ENCODE results near the gene PIM3. TPM values are rescaled to one million over a fixed set of nuclear protein-coding genes. Genes with fewer than 3 reads are reported as not detected.

Gene PIM3
- total and polyA plus RNA-seq, 9 donors, result 7.3 to 291 (median 34.1) TPM

DNA sequence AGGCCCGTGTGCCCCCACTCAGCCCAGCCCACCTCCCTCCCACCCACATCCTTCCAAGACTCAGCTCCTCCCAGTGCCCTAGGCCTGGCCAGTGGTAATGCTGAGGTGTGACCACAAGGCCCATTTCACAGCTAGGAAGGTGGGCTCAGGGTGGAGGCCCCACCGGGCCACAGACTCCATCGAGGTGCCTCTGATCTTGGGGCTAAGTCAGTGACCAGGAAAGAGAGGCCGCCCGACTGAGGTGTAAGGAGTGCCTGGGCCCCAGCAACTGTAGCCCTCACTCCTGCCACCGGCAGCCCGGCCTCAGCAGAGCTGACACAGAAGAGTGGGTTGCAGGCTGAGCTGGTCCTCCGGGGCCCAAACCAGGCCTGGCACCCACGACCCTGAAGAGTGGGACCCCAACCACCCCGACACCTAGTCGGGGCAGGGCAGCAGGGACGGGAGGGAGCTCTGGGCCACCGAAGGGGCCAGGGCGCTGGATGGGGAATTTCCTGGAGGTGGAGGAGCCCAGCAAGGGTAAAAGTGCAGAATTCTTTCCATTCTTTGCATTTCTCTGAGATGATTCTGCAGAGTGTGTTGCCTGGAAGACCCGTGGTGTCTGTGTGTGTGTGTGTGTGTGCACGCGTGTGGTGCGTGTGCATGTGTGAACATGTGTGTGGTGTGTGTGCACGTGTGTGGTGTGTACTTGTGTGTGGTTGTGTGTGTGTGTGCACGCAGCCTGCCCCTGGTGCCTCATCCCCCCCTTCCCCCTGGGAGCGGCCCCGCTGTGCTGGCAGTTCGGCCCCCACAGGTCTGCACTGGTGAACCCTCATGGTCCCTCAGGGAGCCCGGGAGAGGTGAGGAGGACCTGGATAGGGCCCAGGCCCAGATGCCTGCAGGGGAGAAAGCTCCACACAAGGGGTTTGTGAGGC lies 8.3 kb upstream of the PIM3 start:
- WGBS, 3 donors, result 31 to 35% (median 33%) methylated on average over 24 of the region's 24 CpGs
- H3K27ac ChIP-seq, result no peak overlapping the region
- H3K4me1 ChIP-seq (ENCODE audit: insufficient read depth), result peaks cover 6% of the 10 kb centered on the region
- DNase-seq, result peak in 2 of 5 donors; percentile 32 to 62
- intact Hi-C loops (cut with DNase I), result loop anchor here in 1 of 4 donors (10.0 kb wide), 1 partner anchor 243 kb away; no protein-coding TSS in a partner anchor
- H3K4me3 ChIP-seq, result no peak overlapping the region
- H3K27me3 ChIP-seq, result no peaks in the 10 kb centered on the region
- no peaks in the 10 kb centered on the region for H3K9me3 ChIP-seq
- H3K36me3 ChIP-seq, result no peaks in the 10 kb centered on the region
- no peak for TF ChIP-seq POLR2A (IDR thresholded peaks at IDR 0.05)
- TF ChIP-seq EP300 (IDR thresholded peaks at IDR 0.05), result no peak
- TF ChIP-seq, protein P1, sequence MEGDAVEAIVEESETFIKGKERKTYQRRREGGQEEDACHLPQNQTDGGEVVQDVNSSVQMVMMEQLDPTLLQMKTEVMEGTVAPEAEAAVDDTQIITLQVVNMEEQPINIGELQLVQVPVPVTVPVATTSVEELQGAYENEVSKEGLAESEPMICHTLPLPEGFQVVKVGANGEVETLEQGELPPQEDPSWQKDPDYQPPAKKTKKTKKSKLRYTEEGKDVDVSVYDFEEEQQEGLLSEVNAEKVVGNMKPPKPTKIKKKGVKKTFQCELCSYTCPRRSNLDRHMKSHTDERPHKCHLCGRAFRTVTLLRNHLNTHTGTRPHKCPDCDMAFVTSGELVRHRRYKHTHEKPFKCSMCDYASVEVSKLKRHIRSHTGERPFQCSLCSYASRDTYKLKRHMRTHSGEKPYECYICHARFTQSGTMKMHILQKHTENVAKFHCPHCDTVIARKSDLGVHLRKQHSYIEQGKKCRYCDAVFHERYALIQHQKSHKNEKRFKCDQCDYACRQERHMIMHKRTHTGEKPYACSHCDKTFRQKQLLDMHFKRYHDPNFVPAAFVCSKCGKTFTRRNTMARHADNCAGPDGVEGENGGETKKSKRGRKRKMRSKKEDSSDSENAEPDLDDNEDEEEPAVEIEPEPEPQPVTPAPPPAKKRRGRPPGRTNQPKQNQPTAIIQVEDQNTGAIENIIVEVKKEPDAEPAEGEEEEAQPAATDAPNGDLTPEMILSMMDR (IDR thresholded peaks at IDR 0.05), result no peak

DNA sequence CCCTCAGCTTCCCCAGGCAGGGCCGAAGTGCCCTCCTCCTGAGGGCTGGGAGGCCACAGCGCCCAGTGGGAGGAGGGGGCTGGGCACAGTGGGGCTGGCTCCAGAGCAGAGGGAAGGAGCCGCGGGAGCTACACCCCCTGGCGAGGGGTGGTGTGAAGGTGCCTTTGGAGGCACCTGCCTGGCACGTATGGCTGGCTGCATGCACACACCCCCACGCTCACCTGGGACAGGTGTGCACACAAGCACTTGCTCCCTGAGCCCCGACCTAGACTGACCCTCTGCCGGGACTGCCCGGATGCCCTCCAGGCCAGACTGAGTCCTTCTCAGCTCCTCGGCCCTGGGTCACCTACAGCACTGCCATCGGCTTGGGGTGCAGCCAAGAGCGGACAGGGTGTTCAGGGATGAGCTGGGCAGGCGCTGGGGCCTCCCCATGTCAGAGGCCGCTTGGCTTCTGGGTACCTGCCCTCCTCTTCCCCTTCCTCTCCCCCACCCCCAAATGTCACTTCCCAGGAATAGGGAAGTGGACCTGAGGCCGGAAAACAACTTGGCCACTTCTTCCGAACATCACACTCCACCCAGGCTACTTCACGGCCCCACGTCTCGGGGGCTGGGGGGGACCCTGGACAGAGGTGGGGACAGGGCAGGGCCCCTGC lies 7.4 kb upstream of the PIM3 start:
- H3K9me3 ChIP-seq, result no peaks in the 10 kb centered on the region
- H3K27me3 ChIP-seq, result no peaks in the 10 kb centered on the region
- H3K27ac ChIP-seq, result no peak overlapping the region
- TF ChIP-seq, protein P1 (IDR thresholded peaks at IDR 0.05), result no peak
- TF ChIP-seq POLR2A (IDR thresholded peaks at IDR 0.05), result no peak
- TF ChIP-seq EP300 (IDR thresholded peaks at IDR 0.05), result no peak
- intact Hi-C loops (cut with DNase I), result loop anchor here in 1 of 4 donors (10.0 kb wide), 1 partner anchor 242 kb away; no protein-coding TSS in a partner anchor
- H3K4me1 ChIP-seq (ENCODE audit: insufficient read depth), result peaks cover 6% of the 10 kb centered on the region
- H3K36me3 ChIP-seq, result no peaks in the 10 kb centered on the region
- no peak overlapping the region for H3K4me3 ChIP-seq
- DNase-seq, result no peak
- 81 to 85% (median 85%) methylated on average over 20 of the region's 20 CpGs for WGBS, 3 donors

DNA sequence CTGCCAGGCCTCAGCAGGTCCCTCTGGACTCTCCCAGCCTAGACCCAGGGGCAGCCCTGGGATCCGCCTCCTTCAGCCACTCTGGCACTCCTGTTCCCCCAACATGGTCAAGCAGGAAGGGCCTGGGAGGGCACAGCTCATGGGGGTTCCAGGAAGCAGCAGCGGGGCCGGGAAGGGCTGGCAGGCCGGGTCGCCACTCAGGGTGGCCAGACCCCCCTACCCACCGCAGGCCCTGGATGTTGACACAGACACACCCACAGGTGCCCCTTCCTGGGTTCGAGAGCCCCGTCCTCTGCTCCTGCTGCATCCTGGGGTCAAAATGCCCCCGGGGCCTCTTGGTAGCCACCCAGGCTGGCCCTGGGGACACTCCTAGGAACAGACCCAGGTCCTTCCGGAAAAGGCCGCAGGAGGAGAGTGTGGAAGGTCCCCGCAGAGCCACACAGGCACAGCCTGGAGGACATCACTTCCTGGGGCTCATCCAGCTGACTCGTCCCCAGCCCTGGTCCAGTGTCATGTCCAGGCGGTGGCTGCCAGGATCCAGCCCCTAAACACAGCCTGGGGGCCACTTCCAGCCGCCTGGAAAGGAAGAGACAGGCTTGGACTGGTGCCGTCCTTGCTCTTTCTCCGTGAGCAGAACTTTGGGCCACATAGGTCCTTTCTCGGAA lies 6.8 kb upstream of the PIM3 start:
- Histone ChIP-seq H3K4me1 (ENCODE audit: insufficient read depth) (peaks cover 6% of the 10 kb centered on the region), H3K27ac (no peak overlapping the region), H3K27me3 (no peaks in the 10 kb centered on the region), H3K36me3 (no peaks in the 10 kb centered on the region), H3K9me3 (no peaks in the 10 kb centered on the region), H3K4me3 (no peak overlapping the region)
- intact Hi-C loops (cut with DNase I), result loop anchor here in 1 of 4 donors (10.0 kb wide), 1 partner anchor 241 kb away; no protein-coding TSS in a partner anchor
- no peak for DNase-seq
- TF ChIP-seq POLR2A (IDR thresholded peaks at IDR 0.05) (no peak), EP300 (IDR thresholded peaks at IDR 0.05) (no peak)
- TF ChIP-seq, protein P1 (IDR thresholded peaks at IDR 0.05), result no peak
- WGBS, 3 donors, result 87 to 93% (median 89%) methylated on average over 15 to 18 of the region's 18 CpGs

DNA sequence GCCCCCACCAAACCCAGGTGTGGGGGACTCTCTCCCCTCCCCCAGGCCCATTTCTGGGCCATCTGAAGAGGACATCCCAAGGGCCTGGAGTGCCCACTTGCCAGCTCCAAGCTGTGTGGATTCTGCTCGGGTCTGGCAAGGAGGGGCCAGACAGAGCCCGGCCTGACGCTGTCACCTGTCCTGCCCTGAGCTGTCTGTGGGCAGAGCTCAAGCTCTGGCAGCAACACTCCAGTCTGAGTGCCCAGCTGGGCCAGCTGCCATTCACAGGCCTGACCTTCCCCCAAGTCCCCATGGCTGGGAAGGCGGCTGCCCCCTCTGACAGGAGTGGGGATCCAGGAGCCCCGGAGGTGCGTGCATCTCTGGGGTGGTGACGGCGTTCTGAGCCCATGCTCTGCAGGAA lies 6.2 kb upstream of the PIM3 start:
- H3K4me3 ChIP-seq, result no peak overlapping the region
- no peak overlapping the region for H3K27ac ChIP-seq
- TF ChIP-seq POLR2A (IDR thresholded peaks at IDR 0.05), result no peak
- no peak for TF ChIP-seq EP300 (IDR thresholded peaks at IDR 0.05)
- TF ChIP-seq, protein P1 (IDR thresholded peaks at IDR 0.05), result no peak
- DNase-seq, result peak in 1 of 5 donors; percentile 22
- WGBS, 3 donors, result 79 to 94% (median 89%) methylated on average over 4 to 8 of the region's 8 CpGs
- H3K27me3 ChIP-seq, result no peaks in the 10 kb centered on the region
- H3K36me3 ChIP-seq, result no peaks in the 10 kb centered on the region
- intact Hi-C loops (cut with DNase I), result loop anchor here in 1 of 4 donors (10.0 kb wide), 1 partner anchor 240 kb away; no protein-coding TSS in a partner anchor
- H3K4me1 ChIP-seq (ENCODE audit: insufficient read depth), result peaks cover 6% of the 10 kb centered on the region
- no peaks in the 10 kb centered on the region for H3K9me3 ChIP-seq
